HEK293 (cell line): Measurements from ENCODE around the gene DLG2.

Source experiments
- CTCF ChIA-PET: fragments of 350-600 bp; formaldehyde crosslinking; extraction: SDS; loops from one replicate; lab custom pipeline; 2021; ENCODE audit warnings: antibody characterized with exemption; lab: Yijun Ruan, JAX
- POLR2A ChIA-PET: fragments of 300-600 bp; formaldehyde crosslinking; extraction: SDS; loops from one replicate; lab custom pipeline; 2020; ENCODE audit warnings: antibody characterized with exemption, inconsistent platforms; lab: Yijun Ruan, JAX
- H3K27ac ChIP-seq: fragments of 200-500 bp; sonication (Bioruptor generic); 2 replicates; pipeline ENCODE4 v1.5.1; 2014; ENCODE audit warnings: low read depth, low read length, control low read depth, inconsistent platforms; ENCODE audit errors: extremely low read depth
- H3K36me3 ChIP-seq, 2 experiments: fragments of 200-500 bp in 1 of 2; sonication (Bioruptor generic) in 1 of 2; 1 replicate in 1 of 2; 2 replicates in 1 of 2; pipeline ENCODE4 v1.5.1; 2014 to 2017; ENCODE audit warnings: inconsistent platforms in 2 of 2, low read length in 2 of 2; ENCODE audit not compliant: control insufficient read depth in 2 of 2, insufficient read depth in 1 of 2
- H3K4me1 ChIP-seq: fragments of 200-500 bp; sonication (Bioruptor generic); 2 replicates; pipeline ENCODE4 v1.5.1; 2014; ENCODE audit warnings: mild to moderate bottlenecking, low read length, inconsistent platforms; ENCODE audit not compliant: control insufficient read depth, insufficient read depth
- H3K4me3 ChIP-seq: 2 replicates; pipeline ENCODE4 v1.5.1; 2011; ENCODE audit warnings: low read depth, mild to moderate bottlenecking, control low read depth, low read length, moderate library complexity
- H3K9me3 ChIP-seq: fragments of 200-500 bp; sonication (Bioruptor generic); 2 replicates; pipeline ENCODE4 v1.5.1; 2014; ENCODE audit warnings: low read depth, low read length, inconsistent platforms; ENCODE audit not compliant: control insufficient read depth, insufficient read depth
- BCL11B ChIP-seq: fragments of 450-650 bp; formaldehyde crosslinking; IDR thresholded peaks from 2 replicates; pipeline ENCODE4 v1.5.1; 2016; ENCODE audit warnings: low read depth, missing biosample characterization, missing genetic modification characterization
- BCL6B ChIP-seq: fragments of 450-650 bp; formaldehyde crosslinking; IDR thresholded peaks from 2 replicates; pipeline ENCODE4 v1.5.1; 2017; ENCODE audit warnings: missing biosample characterization, missing genetic modification characterization
- FEZF1 ChIP-seq: fragments of 450-650 bp; formaldehyde crosslinking; IDR thresholded peaks from 2 replicates; pipeline ENCODE4 v1.5.1; 2016; ENCODE audit warnings: missing biosample characterization, missing genetic modification characterization
- KLF8 ChIP-seq: fragments of 450-650 bp; formaldehyde crosslinking; IDR thresholded peaks from 2 replicates; pipeline ENCODE4 v1.5.1; 2016; ENCODE audit warnings: missing biosample characterization, missing genetic modification characterization
- PRDM4 ChIP-seq: fragments of 450-650 bp; formaldehyde crosslinking; IDR thresholded peaks from 2 replicates; pipeline ENCODE4 v1.5.1; 2017; ENCODE audit warnings: missing biosample characterization, missing genetic modification characterization
- PRDM6 ChIP-seq: fragments of 450-650 bp; formaldehyde crosslinking; IDR thresholded peaks from 2 replicates; pipeline ENCODE4 v1.5.1; 2017; ENCODE audit warnings: missing biosample characterization, missing genetic modification characterization
- ZBTB1 ChIP-seq: fragments of 450-650 bp; formaldehyde crosslinking; IDR thresholded peaks from 2 replicates; pipeline ENCODE4 v1.5.1; 2016; ENCODE audit warnings: missing biosample characterization, missing genetic modification characterization
- ZFP3 ChIP-seq: fragments of 450-650 bp; formaldehyde crosslinking; IDR thresholded peaks from 2 replicates; pipeline ENCODE4 v1.5.1; 2016; ENCODE audit warnings: low read depth, missing biosample characterization, missing genetic modification characterization
- ZNF157 ChIP-seq: fragments of 450-650 bp; formaldehyde crosslinking; IDR thresholded peaks from 2 replicates; pipeline ENCODE4 v1.5.1; 2016; ENCODE audit warnings: missing biosample characterization, missing genetic modification characterization
- ZNF248 ChIP-seq: fragments of 450-650 bp; formaldehyde crosslinking; IDR thresholded peaks from 2 replicates; pipeline ENCODE4 v1.5.1; 2017; ENCODE audit warnings: missing biosample characterization, missing genetic modification characterization
- ZNF311 ChIP-seq: fragments of 450-650 bp; formaldehyde crosslinking; IDR thresholded peaks from 2 replicates; pipeline ENCODE4 v1.5.1; 2017; ENCODE audit warnings: missing biosample characterization, missing genetic modification characterization, borderline replicate concordance
- ZNF426 ChIP-seq: fragments of 450-650 bp; formaldehyde crosslinking; IDR thresholded peaks from 2 replicates; pipeline ENCODE4 v1.5.1; 2017; ENCODE audit warnings: missing biosample characterization, missing genetic modification characterization, mild to moderate bottlenecking, inconsistent platforms, moderate library complexity
- ZNF707 ChIP-seq: fragments of 450-650 bp; formaldehyde crosslinking; IDR thresholded peaks from 2 replicates; pipeline ENCODE4 v1.5.1; 2016; ENCODE audit warnings: missing biosample characterization, missing genetic modification characterization
- ZNF785 ChIP-seq: fragments of 450-650 bp; formaldehyde crosslinking; IDR thresholded peaks from 2 replicates; pipeline ENCODE4 v1.5.1; 2016; ENCODE audit warnings: missing biosample characterization, missing genetic modification characterization
- ZNF837 ChIP-seq: fragments of 450-650 bp; formaldehyde crosslinking; IDR thresholded peaks from 2 replicates; pipeline ENCODE4 v1.5.1; 2016; ENCODE audit warnings: missing biosample characterization, missing genetic modification characterization
- ZSCAN16 ChIP-seq: fragments of 450-650 bp; formaldehyde crosslinking; IDR thresholded peaks from 2 replicates; pipeline ENCODE4 v1.5.1; 2016; ENCODE audit warnings: missing biosample characterization, missing genetic modification characterization
- ZSCAN5A ChIP-seq: fragments of 450-650 bp; formaldehyde crosslinking; IDR thresholded peaks from 2 replicates; pipeline ENCODE4 v1.5.1; 2016; ENCODE audit warnings: missing biosample characterization, missing genetic modification characterization
- ZXDB ChIP-seq: fragments of 450-650 bp; formaldehyde crosslinking; IDR thresholded peaks from 2 replicates; pipeline ENCODE4 v1.5.1; 2016; ENCODE audit warnings: missing biosample characterization, missing genetic modification characterization
- TF ChIP-seq, protein P1 (sequence below): fragments of 450-650 bp; formaldehyde crosslinking; IDR thresholded peaks from 2 replicates; pipeline ENCODE4 v1.5.1; 2016; ENCODE audit warnings: missing biosample characterization, missing genetic modification characterization
- TF ChIP-seq, protein P2 (sequence below): fragments of 450-650 bp; formaldehyde crosslinking; IDR thresholded peaks from 2 replicates; pipeline ENCODE4 v1.5.1; 2016; ENCODE audit warnings: missing biosample characterization, missing genetic modification characterization
- TF ChIP-seq, protein P3 (sequence below): fragments of 450-650 bp; formaldehyde crosslinking; IDR thresholded peaks from 2 replicates; pipeline ENCODE4 v1.5.1; 2016; ENCODE audit warnings: missing biosample characterization, missing genetic modification characterization
- TF ChIP-seq, protein P4 (sequence below): fragments of 450-650 bp; formaldehyde crosslinking; IDR thresholded peaks from 2 replicates; pipeline ENCODE4 v1.5.1; 2016; ENCODE audit warnings: missing biosample characterization, missing genetic modification characterization

DLG2 gene

DNA sequence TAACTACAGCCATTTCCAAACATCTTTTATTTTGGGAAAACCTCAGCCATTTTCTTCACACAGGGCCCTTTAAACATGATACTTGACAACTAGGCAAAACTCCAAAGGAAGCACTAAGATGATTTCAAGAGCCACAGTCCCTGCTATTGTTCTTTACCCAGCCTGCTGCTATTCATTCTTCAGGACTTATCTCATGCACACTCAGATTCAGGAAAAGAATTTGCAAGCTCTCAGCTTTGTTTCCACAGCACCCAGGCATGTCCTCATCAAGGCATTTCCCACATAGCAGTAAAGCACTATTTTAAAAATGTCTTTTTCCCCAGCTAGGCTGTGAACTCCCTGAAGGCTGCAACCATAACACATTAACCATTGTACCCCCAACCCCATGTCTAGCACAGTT, 1731.6 kb downstream of the DLG2 start (continued):
- TF ChIP-seq, protein P1, sequence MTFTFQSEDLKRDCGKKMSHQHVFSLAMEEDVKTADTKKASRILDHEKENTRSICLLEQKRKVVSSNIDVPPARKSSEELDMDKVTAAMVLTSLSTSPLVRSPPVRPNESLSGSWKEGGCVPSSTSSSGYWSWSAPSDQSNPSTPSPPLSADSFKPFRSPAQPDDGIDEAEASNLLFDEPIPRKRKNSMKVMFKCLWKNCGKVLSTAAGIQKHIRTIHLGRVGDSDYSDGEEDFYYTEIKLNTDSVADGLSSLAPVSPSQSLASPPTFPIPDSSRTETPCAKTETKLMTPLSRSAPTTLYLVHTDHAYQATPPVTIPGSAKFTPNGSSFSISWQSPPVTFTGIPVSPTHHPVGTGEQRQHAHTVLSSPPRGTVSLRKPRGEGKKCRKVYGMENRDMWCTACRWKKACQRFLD: no peak
- TF ChIP-seq, protein P2, sequence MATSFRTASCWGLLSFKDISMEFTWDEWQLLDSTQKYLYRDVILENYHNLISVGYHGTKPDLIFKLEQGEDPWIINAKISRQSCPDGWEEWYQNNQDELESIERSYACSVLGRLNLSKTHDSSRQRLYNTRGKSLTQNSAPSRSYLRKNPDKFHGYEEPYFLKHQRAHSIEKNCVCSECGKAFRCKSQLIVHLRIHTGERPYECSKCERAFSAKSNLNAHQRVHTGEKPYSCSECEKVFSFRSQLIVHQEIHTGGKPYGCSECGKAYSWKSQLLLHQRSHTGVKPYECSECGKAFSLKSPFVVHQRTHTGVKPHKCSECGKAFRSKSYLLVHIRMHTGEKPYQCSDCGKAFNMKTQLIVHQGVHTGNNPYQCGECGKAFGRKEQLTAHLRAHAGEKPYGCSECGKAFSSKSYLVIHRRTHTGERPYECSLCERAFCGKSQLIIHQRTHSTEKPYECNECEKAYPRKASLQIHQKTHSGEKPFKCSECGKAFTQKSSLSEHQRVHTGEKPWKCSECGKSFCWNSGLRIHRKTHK: no peak

DNA sequence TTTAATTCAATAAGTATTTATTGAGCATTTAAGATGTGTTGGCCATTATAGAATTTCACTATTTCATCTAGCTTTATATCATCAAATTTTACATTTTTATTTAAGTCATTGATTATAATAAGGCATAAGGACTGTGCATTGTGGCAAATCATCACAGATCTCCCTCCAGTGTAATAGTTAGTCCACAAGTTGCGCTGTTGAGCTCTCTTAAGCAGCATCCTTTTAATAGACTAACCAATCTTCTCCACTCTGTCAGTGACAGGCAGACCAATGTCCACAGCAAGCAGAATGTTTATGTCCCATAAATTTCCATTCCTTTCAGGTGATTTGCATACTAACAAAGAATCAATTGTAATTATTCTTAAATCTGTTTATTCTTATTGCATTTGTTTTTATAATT, 1745.7 kb downstream of the DLG2 start:
- POLR2A ChIA-PET: no interaction called here
- Histone ChIP-seq H3K36me3 (no peaks in the 10 kb centered on the region), H3K4me3 (no peak overlapping the region), H3K4me1 (no peaks in the 10 kb centered on the region), H3K27ac (no peak overlapping the region), H3K9me3 (no peaks in the 10 kb centered on the region)
- no peak for TF ChIP-seq ZNF311
- TF ChIP-seq ZNF707 (tag by site-specific recombination): no peak
- no peak for TF ChIP-seq ZFP3 (tag by site-specific recombination)
- TF ChIP-seq ZNF837 (tag by site-specific recombination): no peak
- TF ChIP-seq ZBTB1: no peak
- no peak for TF ChIP-seq ZNF157
- TF ChIP-seq ZSCAN16: no peak
- CTCF ChIA-PET: interaction anchor here (0.5 to 0.6 kb wide), 2 partner anchors 678 to 1111 kb away, joined by 3 to 6 read pairs; no protein-coding TSS in a partner anchor

DNA sequence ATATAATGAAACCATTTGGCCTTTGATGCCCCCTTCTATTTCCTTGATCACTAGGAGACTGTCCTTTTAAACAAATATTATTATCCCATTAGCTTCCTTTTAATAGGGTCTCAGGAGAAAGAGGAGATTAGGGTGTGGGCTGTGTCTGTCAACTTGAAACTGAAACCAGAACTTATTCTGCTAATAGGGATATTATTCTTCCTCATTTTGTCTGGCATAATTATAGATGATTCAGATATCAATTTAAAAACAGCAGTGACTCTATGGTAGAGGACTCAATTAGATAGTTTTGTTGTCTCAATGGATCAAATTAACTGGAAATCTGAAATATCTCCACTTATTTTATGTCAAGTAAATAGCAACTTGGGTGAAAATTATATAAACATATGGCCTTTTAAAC, 1756.1 kb downstream of the DLG2 start:
- Histone ChIP-seq H3K4me1 (no peaks in the 10 kb centered on the region), H3K27ac (no peak overlapping the region), H3K36me3 (no peaks in the 10 kb centered on the region), H3K9me3 (no peaks in the 10 kb centered on the region), H3K4me3 (no peak overlapping the region)
- POLR2A ChIA-PET: no interaction called here
- CTCF ChIA-PET: no interaction called here
- TF ChIP-seq ZXDB: no peak
- TF ChIP-seq FEZF1 (tag by site-specific recombination): no peak
- TF ChIP-seq PRDM6: no peak
- no peak for TF ChIP-seq PRDM4 (tag by site-specific recombination)
- no peak for TF ChIP-seq ZNF248
- no peak for TF ChIP-seq ZSCAN5A (tag by site-specific recombination)
- TF ChIP-seq, protein P3, sequence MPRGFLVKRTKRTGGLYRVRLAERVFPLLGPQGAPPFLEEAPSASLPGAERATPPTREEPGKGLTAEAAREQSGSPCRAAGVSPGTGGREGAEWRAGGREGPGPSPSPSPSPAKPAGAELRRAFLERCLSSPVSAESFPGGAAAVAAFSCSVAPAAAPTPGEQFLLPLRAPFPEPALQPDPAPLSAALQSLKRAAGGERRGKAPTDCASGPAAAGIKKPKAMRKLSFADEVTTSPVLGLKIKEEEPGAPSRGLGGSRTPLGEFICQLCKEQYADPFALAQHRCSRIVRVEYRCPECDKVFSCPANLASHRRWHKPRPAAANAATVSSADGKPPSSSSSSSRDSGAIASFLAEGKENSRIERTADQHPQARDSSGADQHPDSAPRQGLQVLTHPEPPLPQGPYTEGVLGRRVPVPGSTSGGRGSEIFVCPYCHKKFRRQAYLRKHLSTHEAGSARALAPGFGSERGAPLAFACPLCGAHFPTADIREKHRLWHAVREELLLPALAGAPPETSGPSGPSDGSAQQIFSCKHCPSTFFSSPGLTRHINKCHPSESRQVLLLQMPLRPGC (tag by site-specific recombination): no peak
- TF ChIP-seq KLF8: no peak
- no peak for TF ChIP-seq BCL6B (tag by site-specific recombination)
- TF ChIP-seq, protein P4, sequence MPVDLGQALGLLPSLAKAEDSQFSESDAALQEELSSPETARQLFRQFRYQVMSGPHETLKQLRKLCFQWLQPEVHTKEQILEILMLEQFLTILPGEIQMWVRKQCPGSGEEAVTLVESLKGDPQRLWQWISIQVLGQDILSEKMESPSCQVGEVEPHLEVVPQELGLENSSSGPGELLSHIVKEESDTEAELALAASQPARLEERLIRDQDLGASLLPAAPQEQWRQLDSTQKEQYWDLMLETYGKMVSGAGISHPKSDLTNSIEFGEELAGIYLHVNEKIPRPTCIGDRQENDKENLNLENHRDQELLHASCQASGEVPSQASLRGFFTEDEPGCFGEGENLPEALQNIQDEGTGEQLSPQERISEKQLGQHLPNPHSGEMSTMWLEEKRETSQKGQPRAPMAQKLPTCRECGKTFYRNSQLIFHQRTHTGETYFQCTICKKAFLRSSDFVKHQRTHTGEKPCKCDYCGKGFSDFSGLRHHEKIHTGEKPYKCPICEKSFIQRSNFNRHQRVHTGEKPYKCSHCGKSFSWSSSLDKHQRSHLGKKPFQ (tag by site-specific recombination): no peak
- TF ChIP-seq ZNF426 (tag by site-specific recombination): no peak
- no peak for TF ChIP-seq BCL11B (tag by site-specific recombination)
- TF ChIP-seq ZNF785 (tag by site-specific recombination): no peak
